Jurkat, Clone E6-1 (cell line): Measurements from ENCODE around the gene PTCHD4. TPM values are rescaled to one million over a fixed set of nuclear protein-coding genes. Genes with fewer than 3 reads are reported as not detected.
A peak's percentile ranks its signal among the peaks of the same experiment; 100 is the strongest.
"Not testable (repeated sequence)": the region's sequence is repeated elsewhere in the genome, so short reads cannot be mapped to it uniquely, and the experiment has no call there.

ENCODE experiments used
- DNase-seq: peaks from one replicate; pipeline ENCODE4 v3.0.0-alpha.2; 2011; ENCODE audit warnings: low read depth, low spot score
- H3K4me3 ChIP-seq: 2 replicates; pipeline ENCODE4 v1.5.1; 2011; ENCODE audit warnings: mild to moderate bottlenecking, low read length, control low read depth, moderate library complexity
- polyA plus RNA-seq: library from polyadenylated mRNA; unstranded; fragments of >200 nt; gene quantifications from one replicate; pipeline ENCODE4 v1.2.1, GENCODE V29; 2012; ENCODE audit warnings: missing spikeins; ENCODE audit not compliant: insufficient read length, insufficient read depth

Gene PTCHD4
- 1.5 TPM for polyA plus RNA-seq

GRCh38 chr6:48111143-48111506 is at the start of gene PTCHD4:
PTCHD4 (minus strand) TSS chr6:48111197; CDS start chr6:48068957, 42,240 bp downstream.
- DNase-seq = no peak
- no peak within 1 kb of the TSS for H3K4me3 ChIP-seq

GRCh38 chr6:48151142-48151541 is 40.1 kb upstream of the PTCHD4 start:
- H3K4me3 ChIP-seq = no peak overlapping the region
- peak; percentile 47 for DNase-seq

GRCh38 chr6:48150701-48151100 is 39.7 kb upstream of the PTCHD4 start:
- peak; percentile 77 for DNase-seq
- no peak overlapping the region for H3K4me3 ChIP-seq

- H3K4me3 ChIP-seq = no peak overlapping the region; the same call in 1 of the 2 replicates
- peak; percentile 92 for DNase-seq
These were observed 36.1 kb upstream of the PTCHD4 start for GRCh38 chr6:48147051-48147450.

- no peak for DNase-seq
- no peak overlapping the region for H3K4me3 ChIP-seq
These were observed 33.0 kb upstream of the PTCHD4 start for GRCh38 chr6:48144021-48144420.

GRCh38 chr6:48141975-48142374 is 31.0 kb upstream of the PTCHD4 start:
- DNase-seq = no peak
- no peak overlapping the region for H3K4me3 ChIP-seq

- DNase-seq = no peak
- no peak overlapping the region for H3K4me3 ChIP-seq
These were observed 29.0 kb upstream of the PTCHD4 start for GRCh38 chr6:48139818-48140614.

- no peak for DNase-seq
- no peak overlapping the region for H3K4me3 ChIP-seq
These were observed 25.9 kb upstream of the PTCHD4 start for GRCh38 chr6:48136856-48137255.

GRCh38 chr6:48135323-48136084 is 24.5 kb upstream of the PTCHD4 start:
- DNase-seq = no peak

GRCh38 chr6:48134246-48134645 is 23.2 kb upstream of the PTCHD4 start:
- no peak for DNase-seq
- no peak overlapping the region for H3K4me3 ChIP-seq

More at GRCh38 chr6:48135323-48136084, 24.5 kb upstream of the PTCHD4 start:
- no peak overlapping the region for H3K4me3 ChIP-seq

GRCh38 chr6:48123601-48124000 is 12.6 kb upstream of the PTCHD4 start:
- DNase-seq = no peak
- no peak overlapping the region for H3K4me3 ChIP-seq

- not testable (repeated sequence) for H3K4me3 ChIP-seq, DNase-seq
These were observed 11.2 kb upstream of the PTCHD4 start for GRCh38 chr6:48121983-48122749.

GRCh38 chr6:48116699-48117645 is 6.0 kb upstream of the PTCHD4 start:
- DNase-seq = no peak
- H3K4me3 ChIP-seq = no peak overlapping the region

- no peak overlapping the region for H3K4me3 ChIP-seq
- DNase-seq = peak; percentile 46
These were observed 2.1 kb upstream of the PTCHD4 start for GRCh38 chr6:48113130-48113529.

GRCh38 chr6:48111575-48111974 is 578 bp upstream of the PTCHD4 start:
- DNase-seq = no peak
- H3K4me3 ChIP-seq = no peak overlapping the region

GRCh38 chr6:48110436-48111142 is 408 bp downstream of the PTCHD4 start:
- no peak overlapping the region for H3K4me3 ChIP-seq
- no peak for DNase-seq

GRCh38 chr6:48109944-48110343 is 1.1 kb downstream of the PTCHD4 start:
- DNase-seq = no peak
- no peak overlapping the region for H3K4me3 ChIP-seq
